Cortex of kidney (tissue), 1 donor: ENCODE data around the gene DUSP5.

ENCODE experiments used
- DNase-seq: peaks from one replicate; lab custom pipeline; 2025; lab: John Stamatoyannopoulos, UW

Gene DUSP5

GRCh38 chr10:110480387-110480786, 17.3 kb upstream of the DUSP5 start:
- no peak for DNase-seq

- no peak for DNase-seq
Measured at GRCh38 chr10:110481919-110482318, 15.8 kb upstream of the DUSP5 start.

- DNase-seq: no peak
Measured at GRCh38 chr10:110483633-110484032, 14.1 kb upstream of the DUSP5 start.

GRCh38 chr10:110485541-110485940, 12.2 kb upstream of the DUSP5 start:
- no peak for DNase-seq

GRCh38 chr10:110486680-110487410, 10.9 kb upstream of the DUSP5 start:
- DNase-seq: no peak

- no peak for DNase-seq
Measured at GRCh38 chr10:110487411-110488331, 10.0 kb upstream of the DUSP5 start.

- no peak for DNase-seq
Measured at GRCh38 chr10:110488332-110488681, 9.4 kb upstream of the DUSP5 start.

- DNase-seq: no peak
Measured at GRCh38 chr10:110488940-110489339, 8.8 kb upstream of the DUSP5 start.

GRCh38 chr10:110490640-110491039, 7.1 kb upstream of the DUSP5 start:
- DNase-seq: no peak

GRCh38 chr10:110491346-110491745, 6.4 kb upstream of the DUSP5 start:
- DNase-seq: no peak

- DNase-seq: no peak
Measured at GRCh38 chr10:110492069-110492822, 5.5 kb upstream of the DUSP5 start.

GRCh38 chr10:110493832-110494426, 3.8 kb upstream of the DUSP5 start:
- DNase-seq: no peak

GRCh38 chr10:110494532-110494931, 3.2 kb upstream of the DUSP5 start:
- no peak for DNase-seq

- DNase-seq: no peak
Measured at GRCh38 chr10:110495731-110496552, 1.8 kb upstream of the DUSP5 start.

- DNase-seq: no peak
Measured at GRCh38 chr10:110496553-110497437, 912 bp upstream of the DUSP5 start.

GRCh38 chr10:110498087-110498981, 627 bp downstream of the DUSP5 start:
- DNase-seq: no peak

- no peak for DNase-seq
Measured at GRCh38 chr10:110498982-110499795, 1.5 kb downstream of the DUSP5 start.

- DNase-seq: no peak
Measured at GRCh38 chr10:110499796-110500514, 2.2 kb downstream of the DUSP5 start.
